T follicular helper cell (primary cell): Measurements from ENCODE around the gene NT5DC4.
A peak's percentile ranks its signal among the peaks of the same experiment; 100 is the strongest.

Experiments
- DNase-seq: peaks from one replicate; pipeline ENCODE4 v3.0.0-alpha.2; 2020; ENCODE audit warnings: low read depth

NT5DC4 gene

DNA sequence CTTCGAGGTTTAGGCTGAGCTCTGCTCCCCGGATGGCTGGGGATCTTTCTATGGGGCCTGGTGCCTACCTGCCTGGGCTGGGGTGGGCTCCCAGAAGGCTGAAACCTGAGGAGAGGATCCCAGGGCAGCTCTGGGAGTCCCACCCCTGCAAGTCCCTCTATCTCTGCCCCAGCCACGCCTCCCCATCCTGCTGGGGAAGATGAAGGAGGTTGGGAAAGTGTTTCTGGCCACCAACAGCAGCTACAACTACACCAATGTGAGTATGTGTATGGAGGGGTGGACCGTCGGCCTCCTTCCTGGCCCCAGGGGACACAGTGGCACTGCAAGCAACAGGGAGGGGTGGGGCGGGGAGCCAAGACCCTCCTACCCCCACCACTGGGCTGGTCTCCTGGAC, 2.7 kb downstream of the NT5DC4 start:
- DNase-seq, result no peak

GRCh38 chr2:112723995-112724394, 3.2 kb downstream of the NT5DC4 start:
- no peak for DNase-seq

DNA sequence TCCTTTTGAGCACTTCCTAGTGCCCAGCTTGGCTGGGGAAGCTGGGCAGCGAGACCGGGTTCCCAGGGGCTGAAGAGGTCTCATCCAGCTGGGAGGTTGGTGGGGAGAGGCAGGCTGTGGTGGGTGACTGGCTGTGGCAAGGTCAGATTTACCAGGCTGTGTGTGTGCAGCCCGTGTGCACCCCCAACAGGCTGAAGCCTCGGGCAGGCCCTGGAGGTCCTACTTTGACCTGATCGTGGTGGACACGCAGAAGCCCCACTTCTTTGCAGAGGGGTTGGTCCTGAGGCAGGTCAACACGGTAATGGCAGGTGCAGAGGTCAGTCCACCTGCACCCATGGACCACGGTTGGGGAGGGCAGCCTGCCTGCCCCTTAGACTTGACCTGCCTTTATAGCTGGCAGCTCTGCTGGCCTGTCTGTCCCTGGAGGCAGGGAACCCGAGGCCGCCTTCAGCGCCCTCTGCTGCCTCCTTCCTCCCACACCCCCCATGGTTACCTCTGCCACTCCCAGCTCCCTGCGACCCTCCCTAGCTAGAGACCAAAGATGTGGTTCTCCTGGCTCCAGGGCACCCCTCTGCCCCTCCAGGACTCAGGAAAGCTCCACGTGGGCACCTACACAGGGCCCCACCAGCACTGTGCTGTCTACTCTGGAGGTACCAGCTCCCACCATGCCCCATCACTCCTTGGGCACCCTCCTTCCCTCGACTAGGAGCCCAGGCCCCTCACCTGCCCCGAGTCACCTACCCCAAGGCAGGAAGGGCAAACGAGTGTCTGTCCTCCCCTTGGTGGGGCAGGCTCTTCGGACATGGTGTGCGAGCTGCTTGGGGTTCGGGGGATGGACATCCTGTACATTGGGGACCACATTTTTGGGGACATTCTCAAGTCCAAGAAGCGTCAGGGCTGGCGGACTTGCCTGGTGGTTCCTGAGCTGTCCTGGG, 4.0 kb downstream of the NT5DC4 start:
- no peak for DNase-seq

DNA sequence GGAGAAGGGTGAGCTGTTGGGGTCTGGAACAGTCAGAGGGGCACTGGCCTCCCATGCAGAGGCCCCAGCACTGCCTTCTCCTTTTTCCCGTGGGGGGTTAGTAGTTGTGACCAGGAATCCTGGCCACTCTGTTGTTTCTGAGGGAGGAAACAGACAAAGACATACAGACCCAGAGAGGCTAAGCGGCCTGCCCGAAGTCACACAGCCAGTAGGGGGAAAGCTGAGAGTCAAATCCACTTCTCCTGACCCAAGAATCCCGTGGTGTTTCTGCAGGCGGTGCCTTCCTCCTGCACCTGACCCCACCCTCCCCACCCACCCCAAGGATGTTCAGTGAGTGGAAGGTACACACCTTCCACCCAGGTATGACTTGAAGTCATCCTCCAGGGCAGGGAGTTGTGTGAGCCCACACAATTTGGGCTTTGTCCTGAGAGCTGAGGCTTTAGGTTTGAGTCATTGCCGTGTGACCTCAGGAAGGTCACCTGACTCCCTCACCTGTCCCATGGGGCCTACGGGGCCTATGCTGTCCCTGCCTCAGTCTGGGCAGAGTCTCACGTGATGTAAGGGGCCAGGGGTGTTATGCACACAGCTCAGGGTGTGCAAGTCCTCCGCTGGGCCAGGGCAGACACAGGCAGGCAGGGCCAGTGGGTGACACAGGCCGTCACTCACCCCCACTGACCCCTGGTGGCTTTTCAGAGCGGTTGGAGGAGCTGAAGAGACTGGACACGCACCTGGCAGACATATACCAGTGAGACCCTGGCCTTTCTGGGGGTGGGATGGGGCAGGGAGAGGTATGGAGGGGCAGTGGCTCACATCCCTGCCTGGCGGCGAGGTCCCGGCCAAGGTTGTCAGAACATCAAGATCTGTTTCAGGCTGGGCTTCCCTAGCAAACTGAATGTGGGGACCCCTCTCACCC, 5.0 kb downstream of the NT5DC4 start:
- no peak for DNase-seq

- DNase-seq, result peak; percentile 76
Observed at GRCh38 chr2:112726487-112727190, 5.8 kb downstream of the NT5DC4 start.

- DNase-seq, result no peak
Observed at GRCh38 chr2:112727276-112728028, 6.6 kb downstream of the NT5DC4 start.

DNA sequence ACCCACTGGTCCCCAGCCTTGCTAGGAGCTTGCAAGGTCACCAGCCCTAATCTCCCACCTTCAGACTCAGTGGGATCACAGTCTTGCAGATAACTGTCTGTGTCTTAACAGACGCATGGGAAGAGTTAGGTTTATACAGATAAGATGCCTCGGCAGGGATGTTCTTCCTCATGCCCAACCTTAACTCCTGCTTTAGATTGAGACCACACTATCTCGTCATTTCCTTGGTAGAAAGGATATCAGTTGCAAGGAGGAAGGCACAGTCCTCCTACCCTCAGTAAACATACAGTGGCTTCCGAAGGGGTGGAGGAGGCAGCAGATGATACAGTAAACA, 7.2 kb downstream of the NT5DC4 start:
- no peak for DNase-seq

GRCh38 chr2:112728378-112729175, 7.8 kb downstream of the NT5DC4 start:
- DNase-seq, result no peak

GRCh38 chr2:112730216-112730615, 9.4 kb downstream of the NT5DC4 start:
- no peak for DNase-seq

DNA sequence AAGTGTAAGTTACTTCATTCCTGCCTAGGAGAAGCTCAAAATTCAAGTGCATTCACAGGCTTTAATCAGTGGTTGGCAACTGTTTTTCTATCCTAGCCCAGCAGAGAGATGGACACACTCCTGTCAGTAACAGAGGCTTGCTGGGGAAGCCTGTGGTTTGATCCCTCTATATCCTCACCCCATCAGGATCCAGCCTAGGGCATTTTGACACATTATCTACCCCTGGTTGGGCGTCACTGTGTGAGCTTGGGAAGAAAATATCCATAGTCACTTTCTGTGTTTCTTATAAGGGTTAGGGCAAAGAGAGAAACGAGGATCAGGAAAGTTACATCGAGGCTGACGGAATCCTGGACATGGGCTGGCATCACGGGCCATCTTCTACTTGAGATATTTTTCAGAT, 10.0 kb downstream of the NT5DC4 start:
- DNase-seq, result no peak

GRCh38 chr2:112731479-112731878, 10.7 kb downstream of the NT5DC4 start:
- no peak for DNase-seq

DNA sequence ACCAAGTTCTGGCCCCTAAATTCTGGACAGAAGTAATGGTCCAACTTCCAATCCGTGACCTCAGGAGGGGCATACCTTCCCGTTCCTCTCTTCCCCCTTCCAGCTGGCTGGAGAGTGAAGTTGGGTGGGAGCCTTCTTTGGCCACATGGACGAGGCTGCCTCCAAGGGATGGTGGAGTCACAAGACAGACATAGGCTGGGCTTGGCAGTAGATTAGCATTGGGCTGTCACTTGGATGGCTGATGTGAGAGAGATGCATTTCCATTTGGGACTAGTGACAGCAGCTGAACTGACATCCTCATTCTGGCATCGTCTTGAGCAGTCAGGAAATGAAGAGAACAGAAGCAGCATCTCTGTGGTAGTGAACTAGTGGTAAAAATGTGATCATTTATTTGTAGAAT, 12.6 kb downstream of the NT5DC4 start:
- DNase-seq, result no peak

GRCh38 chr2:112733871-112734270, 13.1 kb downstream of the NT5DC4 start:
- no peak for DNase-seq

DNA sequence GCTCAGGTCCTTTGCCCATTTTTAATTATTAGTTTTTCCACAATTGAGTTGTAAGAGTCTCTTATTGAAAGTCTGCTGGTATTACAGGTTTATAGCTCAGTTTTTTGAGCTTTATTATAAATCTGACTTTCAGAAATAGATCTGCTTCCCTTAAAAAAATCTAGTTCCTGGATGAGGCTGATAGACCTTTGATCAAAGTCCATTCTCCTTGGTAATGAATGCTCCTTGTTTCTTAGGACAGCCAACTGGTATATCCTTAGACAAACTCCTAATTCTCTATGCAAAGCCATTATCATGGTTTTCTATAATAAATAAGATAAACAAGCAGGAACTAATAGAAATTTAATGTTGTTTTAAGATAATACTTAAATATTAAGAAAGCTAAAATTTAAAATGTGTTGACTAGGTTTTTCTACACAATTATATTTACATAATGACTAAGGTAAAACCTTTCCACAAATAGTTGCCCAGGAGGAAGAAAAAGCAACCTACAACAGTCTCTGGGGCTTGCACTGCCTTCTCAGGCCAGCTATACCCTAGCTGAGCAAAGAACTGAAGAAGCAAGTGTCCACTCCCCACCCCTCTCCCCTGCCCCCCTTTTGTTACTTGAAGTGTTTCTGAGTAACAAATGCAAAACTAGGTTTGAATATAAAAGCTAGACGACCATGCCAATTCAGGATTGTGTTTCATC, 16.9 kb downstream of the NT5DC4 start:
- no peak for DNase-seq

DNA sequence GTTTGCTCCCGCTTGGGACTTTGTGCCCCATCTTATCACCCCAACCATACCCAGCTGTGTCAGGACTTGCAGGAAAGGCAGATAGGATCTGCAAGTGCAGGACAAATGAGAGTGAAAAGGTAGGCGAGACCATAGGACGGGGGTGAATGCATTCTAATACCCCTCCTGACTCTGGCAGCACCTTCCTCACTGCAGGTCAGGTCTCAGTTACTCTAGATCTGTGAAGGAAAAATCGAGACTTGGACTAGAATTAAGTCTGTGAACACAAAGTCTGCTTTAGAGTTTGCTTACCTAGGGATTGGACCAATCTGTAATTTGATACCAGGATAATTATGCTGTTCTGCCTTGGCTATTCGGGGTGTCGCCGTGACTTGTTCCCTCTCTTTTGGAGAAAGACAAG, 19.7 kb downstream of the NT5DC4 start:
- no peak for DNase-seq

- peak; percentile 69 for DNase-seq
Observed at GRCh38 chr2:112749755-112750559, 29.1 kb downstream of the NT5DC4 start.

- no peak for DNase-seq
Observed at GRCh38 chr2:112750560-112750843, 29.7 kb downstream of the NT5DC4 start.

DNA sequence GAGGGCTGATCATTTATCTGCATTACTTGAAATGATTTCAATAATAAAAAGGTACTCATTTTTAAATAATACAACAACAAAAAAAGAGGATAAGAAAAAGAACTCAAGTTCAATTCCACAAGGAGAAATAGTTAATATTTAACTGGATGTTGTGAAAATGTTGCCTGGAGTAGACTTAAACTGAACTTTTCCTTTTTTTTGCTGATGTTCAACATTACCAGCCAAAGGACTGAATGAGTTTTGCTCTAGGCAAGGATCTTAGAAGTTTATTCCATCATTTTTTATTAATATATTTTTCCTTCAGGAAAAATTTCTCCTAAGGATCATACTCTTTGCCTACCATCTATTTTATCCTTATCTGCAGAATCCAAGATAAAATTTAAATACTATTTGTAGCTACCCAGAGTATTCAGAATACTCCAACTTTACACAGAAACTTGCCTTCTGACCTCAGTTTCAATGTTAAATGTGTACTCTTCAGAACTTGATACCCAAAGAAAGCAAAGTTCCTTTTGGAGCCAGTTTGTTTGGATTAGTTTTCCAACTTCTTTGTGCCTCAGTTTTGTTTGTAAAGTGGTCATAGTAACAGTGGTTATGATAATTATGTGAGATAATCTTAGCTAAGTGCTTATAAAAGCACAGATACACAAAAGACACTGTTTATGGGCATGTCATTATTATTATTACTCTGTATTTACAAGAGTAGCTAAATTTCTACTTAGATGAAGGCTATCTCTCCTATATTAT, 30.8 kb downstream of the NT5DC4 start:
- DNase-seq, result no peak

- no peak for DNase-seq
Observed at GRCh38 chr2:112752667-112753066, 31.8 kb downstream of the NT5DC4 start.
